AG08396 (cell line): ENCODE results near the gene ESR2.

Source experiments
- DNase-seq: peaks from one replicate; pipeline ENCODE4 v3.0.0; 2012; ENCODE audit warnings: low spot score, mixed read lengths

Gene ESR2

DNA sequence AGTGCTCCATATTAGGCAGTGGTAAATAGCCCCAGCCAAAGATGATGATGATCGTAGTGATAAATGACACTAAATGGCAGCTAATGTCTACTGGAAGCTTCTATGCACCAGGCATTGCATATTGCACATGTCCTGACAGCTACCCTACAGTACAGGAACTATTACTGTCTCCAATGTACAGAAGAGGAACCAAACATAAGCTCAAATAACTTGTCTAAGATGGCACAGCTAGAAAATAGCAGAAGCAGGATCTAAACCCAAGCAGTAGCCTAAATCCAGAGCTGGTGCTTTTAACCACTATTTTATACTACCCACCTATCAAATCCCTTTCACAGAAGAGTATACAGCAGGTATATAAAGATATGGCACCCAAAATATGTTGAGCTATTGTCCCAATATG lies 28.9 kb downstream of the ESR2 start:
- no peak for DNase-seq

DNA sequence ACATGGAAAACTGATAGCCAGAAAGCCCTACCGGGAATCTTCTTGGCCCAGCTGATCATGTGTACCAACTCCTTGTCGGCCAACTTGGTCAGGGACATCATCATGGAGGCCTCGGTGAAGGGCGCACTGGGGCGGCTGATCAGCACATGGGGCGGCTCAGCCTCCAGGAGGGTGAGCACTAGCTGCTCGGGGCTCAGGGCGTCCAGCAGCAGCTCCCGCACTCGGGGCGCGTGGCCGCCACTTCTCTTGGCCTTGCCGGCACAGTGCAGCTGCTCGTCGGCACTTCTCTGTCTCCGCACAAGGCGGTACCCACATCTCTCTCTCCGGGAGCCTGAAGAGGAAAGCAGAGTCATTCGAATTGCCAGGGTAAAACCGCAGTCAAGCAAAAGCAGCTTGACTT lies 33.8 kb downstream of the ESR2 start:
- DNase-seq, result no peak

DNA sequence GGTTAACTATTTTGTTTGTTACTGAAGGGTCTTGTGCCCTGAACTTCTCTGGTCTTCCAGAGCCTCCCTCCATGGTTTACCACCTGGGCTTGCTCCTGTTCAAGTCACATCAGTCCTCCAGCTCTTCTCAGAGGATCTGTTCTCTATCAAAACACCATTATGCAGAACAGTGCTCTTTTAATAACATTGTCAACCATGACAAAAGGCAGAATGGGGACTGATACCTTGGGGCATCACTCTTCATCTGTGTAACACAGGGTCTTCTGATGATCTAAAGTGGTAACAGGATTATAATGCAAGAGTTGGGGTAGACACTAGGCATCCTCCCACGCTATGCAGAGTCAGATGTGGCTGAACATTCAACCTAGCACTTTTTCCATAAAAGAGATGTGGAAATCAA lies 38.4 kb downstream of the ESR2 start:
- DNase-seq, result no peak

DNA sequence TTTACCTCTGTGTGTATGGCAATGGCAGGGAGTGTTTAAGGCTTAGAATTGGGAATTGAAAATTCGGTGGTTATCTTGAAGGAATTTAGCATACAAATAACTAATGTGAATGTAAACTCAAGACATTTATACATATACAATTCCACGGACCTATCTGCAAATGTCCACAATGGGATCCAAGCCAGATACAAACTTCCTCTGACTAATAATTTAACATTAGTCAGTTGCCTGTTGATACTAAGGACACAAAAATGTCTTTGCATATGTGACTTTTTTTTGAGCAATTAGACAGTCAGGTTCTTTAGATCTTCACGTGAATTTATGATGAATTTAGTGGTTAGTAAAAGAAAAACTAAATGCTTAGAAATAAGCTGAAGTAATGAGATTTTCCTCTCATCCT lies 40.5 kb downstream of the ESR2 start:
- DNase-seq, result peak; percentile 54

DNA sequence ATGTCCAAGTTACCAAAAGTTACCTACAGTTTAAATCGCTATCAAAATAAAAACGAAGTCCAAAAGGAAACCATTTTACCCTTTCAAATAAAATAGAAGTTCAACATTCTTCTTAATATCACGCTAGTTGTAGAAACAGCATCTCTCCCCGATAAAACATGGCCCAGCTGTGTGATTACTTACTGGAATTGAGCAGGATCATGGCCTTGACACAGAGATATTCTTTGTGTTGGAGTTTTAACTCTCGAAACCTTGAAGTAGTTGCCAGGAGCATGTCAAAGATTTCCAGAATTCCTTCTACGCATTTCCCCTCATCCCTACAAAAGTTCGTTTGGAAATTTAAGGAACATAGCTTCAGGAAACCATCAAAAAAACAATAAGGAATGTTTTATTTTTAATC lies 44.8 kb downstream of the ESR2 start:
- no peak for DNase-seq

DNA sequence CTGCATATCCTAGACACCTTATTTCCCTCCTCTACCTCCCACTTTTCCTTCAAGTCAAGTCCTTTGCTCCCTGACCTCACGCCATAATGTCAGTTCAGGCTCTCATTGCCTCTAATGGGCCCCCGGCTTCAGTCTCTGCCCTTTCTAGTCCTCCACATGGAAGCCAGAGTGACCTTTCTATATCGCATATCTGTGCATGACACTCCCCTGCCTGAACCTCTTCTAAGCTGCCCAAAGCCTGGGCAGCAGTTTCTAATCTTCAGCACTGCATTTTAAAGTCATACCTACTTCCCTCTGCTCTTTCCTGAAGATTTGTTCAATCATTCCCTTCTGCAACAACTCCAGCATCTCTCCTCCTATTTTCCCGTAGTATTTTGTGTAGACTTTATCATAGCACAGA lies 45.5 kb downstream of the ESR2 start:
- DNase-seq, result no peak

DNA sequence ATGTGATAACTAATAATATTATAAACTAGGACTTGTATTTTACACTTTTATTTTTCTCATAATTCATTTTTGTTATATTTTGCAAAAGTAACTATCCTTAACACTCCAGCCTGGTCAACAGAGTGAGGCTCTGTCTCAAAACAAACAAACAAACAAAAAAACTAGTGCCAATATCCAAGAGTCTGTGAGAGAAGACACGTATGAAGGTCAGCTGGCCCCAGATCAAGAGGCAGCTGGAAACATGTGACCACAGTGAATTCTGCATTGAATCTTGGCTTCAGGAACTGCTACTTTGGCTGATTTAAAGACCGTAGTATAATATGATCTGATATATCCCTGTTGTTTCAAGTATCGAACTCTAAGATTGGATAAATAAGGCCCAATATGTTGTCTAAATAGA lies 47.0 kb downstream of the ESR2 start:
- DNase-seq, result no peak

DNA sequence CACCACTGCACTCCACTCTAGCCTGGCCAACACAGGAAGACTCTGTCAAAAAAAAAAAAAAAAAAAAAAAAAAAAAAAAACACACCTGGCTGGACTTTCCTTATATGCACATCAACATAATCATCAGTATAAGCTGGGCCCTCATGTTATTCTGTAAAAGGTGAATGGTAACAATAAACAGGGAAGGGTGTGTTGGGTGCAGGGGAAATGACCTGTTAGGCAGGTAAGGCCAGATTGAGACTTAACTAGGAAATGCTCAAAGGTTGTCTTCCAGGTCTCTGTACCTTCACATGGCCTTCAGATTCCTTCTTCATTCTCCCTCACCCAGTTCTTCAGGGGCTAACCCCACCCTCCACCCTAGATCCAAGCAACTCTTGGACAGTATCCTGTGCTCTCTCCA lies 47.5 kb downstream of the ESR2 start:
- no peak for DNase-seq

DNA sequence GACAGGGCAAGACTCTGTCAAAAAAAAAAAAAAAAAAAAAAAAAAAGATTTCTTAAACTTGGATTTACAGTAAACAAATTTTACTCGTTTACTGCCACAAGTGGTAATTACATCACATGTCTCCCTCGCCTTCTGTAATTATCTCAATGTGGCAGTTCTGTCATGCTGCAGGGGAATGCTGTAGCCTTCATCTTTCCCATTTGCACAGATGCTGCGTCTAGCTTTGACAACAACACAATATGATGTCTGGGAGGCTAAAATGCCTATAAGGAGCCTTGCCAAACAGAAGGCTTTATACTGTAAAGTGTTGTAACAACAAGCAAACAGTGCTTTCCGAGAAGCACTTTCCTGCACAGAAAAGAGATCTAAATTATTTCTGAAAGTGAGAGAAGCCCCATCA lies 48.7 kb downstream of the ESR2 start:
- DNase-seq, result no peak

DNA sequence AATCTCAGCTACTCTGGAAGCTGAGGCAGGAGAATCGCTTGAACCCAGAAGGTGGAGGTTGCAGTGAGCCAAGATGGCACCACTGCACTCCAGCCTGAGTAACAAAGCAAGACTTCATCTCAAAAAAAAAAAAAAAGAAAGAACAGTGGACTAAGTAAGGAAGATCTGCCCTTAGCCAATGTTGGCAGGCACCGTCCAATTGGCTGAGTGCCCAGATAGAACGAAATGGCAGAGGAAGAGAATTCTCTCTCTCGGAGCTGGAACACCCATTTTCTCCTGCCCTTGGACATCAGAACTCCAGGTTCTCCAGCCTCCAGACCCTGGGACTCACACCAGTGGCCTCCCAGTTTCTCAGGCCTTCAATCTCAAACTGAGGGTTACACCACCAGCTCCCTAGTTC lies 49.9 kb downstream of the ESR2 start:
- DNase-seq, result no peak

DNA sequence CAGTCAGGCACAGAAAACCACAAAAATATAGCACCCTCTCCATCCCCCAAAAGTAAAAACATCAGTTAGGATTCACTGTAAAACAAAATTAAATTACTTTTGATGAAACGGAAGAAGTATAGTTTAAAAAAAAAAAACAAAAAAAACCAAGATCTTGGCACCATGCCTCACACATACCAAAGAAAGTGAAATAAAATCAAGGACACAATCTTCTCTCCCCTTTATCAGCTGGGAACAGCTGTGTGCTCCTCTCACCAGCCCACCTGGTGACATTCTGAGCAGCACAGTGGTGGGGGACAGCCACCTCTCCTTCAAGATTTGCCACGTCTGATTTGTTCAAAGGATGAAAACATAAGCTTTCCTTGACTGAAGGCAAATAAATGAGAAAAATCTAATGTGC lies 55.5 kb downstream of the ESR2 start:
- no peak for DNase-seq

DNA sequence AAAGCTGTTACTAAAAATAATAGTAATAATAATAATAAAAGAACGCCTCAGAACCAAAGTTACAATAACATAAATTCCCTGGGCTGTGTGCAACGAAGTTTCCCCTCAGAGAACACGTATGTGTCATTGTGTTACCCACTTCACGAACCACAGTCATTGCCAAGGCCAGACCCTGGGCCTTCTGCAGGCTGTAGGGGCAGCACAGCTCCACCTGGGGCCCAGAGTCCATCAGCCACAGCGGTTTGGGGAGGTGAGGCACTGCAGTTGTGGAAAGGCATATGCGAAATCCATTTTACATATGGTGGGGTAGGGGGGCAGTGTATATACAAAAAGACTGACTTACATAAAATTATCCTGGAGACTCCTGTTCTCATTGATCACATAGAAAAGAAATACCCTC lies 56.1 kb downstream of the ESR2 start:
- no peak for DNase-seq

DNA sequence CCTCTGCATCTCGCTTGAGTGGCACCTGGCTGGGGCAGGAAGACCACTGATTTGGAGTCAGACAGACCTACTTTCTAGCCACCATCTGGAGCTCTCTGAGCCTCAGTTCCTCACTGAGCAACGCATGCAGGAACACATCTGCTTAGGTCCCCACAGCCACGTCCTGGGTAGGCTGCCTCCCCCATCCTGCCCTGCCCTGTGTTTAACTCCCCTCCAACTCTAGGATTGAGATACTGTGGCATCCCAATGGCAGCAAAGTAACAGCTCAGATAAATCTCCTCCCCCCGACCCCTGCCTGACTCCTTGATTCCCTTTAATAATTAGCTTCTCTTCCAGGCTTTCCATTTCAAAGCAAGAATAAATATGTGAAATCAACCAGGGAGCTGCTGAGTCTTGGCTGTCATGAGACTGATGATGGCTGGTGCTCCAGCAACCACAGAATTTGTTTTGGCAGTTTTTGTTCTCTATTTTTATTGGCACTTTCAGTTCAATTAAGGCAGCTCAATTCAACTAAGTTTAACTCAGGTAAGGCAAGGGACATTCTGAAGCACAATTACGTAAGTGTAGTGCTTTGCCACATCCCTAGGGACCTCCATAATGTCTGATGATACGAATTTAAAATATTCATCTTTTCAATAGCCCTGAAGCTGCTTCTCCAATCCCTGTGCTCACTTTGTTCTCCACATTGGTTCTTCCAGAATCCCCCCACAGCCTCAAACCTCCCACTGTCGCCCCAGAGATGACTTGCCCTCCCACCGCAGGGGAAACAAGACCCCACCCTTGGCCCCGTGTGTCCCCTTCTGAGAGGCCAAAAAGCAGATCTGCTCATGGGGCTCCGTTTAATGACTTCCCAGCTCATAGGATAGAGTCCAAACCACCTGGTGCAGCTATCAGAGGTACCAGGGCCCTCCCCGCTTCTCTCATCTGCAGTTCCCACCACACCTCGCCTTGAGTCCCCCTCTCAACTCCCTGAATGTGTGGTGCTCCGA lies 58.2 kb downstream of the ESR2 start:
- DNase-seq, result no peak

DNA sequence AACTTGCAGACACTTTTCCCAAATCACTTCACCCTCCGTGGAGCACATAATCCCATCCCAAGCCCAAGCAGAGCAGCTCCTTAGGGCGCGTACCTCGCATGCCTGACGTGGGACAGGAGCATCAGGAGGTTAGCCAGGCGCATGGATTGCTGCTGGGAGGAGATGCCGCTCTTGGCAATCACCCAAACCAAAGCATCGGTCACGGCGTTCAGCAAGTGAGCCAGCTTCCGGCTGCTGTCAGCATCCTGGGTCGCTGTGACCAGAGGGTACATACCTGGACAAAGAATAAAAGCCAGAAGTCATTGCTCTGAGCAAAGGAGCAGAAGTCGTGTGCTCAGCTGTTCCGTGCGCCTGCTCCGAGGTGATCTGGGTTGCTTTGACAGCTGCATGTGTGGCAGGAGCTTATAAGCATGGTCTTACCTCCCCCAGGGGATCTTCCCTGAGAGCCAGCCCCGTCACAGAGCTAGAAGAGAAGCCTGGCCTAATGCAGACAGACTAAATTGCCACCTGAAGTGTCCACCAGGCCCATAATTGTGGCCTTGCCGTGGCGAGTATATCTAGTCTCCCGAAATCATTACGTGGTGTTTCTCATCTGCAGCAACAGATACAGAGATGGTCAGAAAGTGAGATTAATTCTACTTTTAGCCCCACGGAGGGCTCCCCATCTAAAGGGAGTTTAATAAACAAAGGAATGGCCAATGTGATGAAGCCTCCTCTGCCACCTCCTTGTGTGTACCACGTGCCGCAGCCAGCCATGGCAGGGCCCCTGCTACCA lies 59.1 kb downstream of the ESR2 start:
- no peak for DNase-seq

DNA sequence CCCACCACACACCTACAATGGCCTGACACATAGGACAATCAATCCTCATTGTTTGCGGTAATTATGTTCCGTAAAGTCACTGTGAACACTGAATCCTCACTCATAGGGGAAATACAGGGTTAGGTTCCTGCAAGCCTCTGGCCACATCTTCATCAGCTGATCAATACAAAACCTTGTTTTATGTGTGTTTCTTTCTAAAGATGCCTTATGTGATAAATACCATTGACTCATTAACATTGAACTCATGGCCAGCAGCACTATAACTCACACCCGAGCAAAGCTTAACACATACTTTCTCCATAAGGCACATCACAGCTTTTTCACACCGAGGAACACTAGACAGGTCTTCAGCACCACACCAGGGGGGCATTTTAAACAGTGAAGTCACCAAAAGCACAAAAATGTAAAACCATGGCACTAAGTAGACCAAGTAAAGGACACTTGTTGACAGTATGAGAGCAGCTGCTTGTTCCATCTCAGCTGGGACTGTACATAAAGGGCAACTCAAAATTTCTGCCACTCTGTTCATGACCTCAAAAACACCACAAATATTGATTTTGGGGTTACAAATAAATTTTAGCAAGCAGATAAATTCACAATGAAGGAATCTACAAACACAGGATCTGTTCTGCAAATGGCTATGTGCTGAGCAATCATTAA lies 60.5 kb downstream of the ESR2 start:
- DNase-seq, result no peak

DNA sequence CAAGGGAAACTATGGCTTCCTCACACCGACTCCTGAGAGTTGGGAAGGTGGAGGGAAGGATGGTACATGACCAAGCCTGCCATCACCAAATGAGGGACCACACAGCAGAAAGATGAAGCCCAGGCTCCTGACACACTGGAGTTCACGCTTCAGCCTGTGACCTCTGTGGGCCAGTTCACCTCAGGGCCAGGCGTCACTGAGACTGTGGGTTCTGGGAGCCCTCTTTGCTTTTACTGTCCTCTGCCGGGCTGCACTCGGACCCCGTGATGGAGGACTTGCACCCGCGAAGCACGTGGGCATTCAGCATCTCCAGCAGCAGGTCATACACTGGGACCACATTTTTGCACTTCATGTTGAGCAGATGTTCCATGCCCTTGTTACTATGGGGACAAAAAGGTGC lies 61.2 kb downstream of the ESR2 start:
- DNase-seq, result no peak

DNA sequence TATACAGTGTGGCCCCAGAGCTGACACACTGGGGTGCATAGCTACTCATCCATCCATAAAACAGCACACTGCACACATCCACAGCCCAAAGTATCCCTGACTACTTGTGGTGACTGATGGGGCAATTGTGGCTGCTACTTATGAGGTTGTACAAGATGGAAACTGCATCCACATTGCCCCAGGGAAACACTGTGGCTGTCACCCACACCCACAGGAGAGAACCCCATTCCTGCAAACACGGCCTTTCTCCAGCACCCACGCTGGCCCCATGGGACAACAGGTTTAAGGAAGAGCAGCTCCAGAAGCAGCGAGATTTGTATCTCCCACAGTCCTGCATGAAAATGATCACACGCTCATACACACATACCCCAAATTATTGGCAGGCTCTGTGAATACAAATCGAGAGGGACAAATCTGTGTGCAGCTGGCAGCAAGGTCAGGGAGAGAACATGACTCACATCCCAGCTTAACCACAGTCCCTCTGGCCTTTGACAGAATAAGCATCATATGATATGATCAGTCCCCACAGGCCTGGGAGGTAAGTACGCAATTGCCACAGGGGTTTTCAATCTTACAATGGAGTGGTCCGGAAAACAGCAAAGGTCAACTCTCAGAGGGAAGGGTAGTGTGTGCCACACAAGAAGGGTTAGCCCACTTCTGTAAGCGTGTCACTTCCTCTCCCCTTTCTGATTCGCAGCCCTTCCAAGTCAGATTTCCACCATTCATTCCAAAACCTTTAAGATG lies 61.9 kb downstream of the ESR2 start:
- DNase-seq, result peak; percentile 78

DNA sequence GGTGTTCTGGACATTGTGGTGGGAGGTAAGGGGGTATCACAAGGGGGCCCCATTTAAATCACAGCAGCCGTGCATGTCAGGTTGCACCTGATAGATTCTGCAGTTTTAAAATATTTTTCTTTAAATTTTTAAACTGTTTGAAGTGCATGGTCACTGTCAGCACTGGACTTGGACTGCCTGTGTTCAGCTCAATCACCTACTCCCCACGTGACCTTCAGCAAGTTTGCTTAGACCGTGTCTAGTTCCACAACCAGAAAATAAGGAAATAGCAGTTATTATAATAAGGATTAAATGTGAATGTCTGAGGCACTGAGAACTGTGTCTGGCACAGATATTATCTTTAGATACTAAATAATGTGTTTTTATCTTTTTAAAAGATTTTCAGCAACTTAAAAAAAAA lies 64.7 kb downstream of the ESR2 start:
- no peak for DNase-seq

DNA sequence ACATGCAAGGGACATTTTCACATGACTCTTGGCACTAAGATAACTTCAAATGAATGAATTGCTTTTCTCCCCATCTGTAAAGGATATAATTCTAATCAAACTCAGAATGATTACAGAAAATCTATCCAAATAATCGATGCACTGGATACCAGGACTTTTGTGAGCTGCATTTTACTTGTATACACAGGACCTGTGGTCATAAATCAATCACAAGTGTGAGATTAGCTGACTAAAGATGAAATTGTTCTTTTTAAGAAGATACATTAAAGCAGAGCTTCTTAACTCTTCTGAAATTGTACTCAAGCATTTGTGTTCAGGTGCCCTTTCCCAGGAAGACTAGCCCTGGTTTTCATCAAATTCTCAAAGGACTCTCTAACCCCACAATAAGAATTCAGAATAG lies 66.3 kb downstream of the ESR2 start:
- no peak for DNase-seq

DNA sequence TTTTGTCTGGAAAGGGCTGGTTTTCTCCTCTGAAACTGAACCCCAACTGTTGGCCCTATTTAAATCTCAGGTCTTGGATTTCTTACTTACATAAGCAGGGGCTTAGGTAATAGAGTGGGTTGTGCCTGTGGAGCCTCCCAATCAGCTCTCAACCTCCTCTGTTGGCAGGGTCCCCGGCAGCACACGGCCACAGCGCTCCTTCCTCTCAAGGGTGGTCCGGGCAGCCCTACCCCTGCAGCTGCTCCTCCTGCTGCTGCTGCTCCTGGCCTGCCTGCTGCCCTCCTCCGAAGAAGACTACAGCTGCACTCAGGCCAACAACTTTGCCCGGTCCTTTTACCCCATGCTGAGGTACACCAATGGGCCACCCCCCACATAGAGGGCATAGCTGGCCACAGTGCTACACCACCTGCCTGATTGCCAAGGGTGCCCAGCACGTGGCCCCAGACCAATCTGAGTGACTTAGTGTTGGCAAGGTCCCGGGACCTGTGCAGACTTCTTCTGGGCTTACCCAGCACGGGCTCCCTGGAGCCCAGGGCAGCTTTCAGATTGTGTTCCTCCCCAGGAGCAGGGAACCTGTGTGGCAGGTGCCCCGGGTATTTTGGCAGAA lies 68.9 kb downstream of the ESR2 start:
- no peak for DNase-seq

DNA sequence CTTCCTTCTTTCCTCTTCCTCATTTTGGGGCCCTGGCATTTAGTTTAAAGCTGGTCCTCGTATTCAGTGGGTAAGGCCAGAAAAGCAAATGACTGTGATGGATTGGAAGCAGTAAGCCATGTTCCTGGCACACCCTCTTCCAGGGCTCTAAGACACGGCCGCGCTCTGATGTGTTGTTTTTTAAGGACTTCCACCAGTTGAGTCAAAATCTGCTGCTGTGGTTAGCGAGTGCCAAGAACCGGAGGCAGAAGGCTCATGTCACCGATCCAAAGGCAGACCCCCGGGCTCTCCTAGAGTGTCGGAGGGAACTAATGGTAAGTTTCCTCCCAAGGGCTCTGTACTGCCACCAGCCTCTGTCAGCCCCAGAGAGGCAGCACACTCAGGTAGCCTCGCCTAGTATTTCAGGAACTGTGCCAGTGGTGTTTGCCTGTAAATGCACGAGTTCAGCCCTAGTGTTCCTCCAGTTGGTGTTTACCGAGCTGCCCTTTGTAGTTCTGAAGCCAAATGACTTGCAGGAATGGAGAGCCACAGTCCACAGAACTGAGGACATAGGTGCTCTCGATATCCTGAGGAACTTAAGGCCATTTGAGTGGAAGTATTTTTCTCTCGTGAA lies 72.7 kb downstream of the ESR2 start:
- DNase-seq, result no peak
